Prostate gland (tissue), 2 donors: ENCODE measurements around the gene ACTN1.

Experiments
- POLR2AphosphoS5 ChIP-seq: sonication (generic); formaldehyde crosslinking; IDR thresholded peaks from one replicate; pipeline ENCODE4 v1.6.1; 2017; ENCODE audit warnings: antibody characterized with exemption
- TF ChIP-seq, protein P1 (sequence below), 4 experiments: fragments of 200-600 bp in 2 of 4; fragments of 450-650 bp in 2 of 4; sonication (generic) in 2 of 4; IDR thresholded peaks; 1 replicate in 3 of 4; 2 replicates in 1 of 4; pipeline ENCODE4 v1.5.1; 2016 to 2019; ENCODE audit warnings: antibody characterized with exemption in 4 of 4, mild to moderate bottlenecking in 2 of 4, moderate library complexity in 2 of 4

DNA sequence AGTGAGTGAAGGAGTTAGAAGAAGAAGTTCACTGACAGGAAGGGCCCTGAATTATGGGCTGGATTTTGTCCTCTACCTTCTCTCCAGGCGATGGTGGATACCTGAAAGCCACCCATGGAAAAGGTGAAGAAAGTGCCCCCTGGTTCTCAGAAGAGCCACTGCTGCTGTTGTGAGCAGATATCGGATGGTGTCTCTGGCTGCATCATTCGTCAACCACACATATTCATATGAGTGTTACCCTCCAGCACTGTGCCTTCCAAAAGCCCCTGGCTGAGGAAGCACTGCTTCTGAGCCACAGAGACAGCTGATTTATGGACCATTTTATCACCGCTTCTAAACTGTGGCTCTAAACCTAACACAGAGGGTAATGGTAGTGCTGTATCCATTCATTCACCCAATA, 2.0 kb upstream of the ACTN1 start:
- TF ChIP-seq, protein P1, sequence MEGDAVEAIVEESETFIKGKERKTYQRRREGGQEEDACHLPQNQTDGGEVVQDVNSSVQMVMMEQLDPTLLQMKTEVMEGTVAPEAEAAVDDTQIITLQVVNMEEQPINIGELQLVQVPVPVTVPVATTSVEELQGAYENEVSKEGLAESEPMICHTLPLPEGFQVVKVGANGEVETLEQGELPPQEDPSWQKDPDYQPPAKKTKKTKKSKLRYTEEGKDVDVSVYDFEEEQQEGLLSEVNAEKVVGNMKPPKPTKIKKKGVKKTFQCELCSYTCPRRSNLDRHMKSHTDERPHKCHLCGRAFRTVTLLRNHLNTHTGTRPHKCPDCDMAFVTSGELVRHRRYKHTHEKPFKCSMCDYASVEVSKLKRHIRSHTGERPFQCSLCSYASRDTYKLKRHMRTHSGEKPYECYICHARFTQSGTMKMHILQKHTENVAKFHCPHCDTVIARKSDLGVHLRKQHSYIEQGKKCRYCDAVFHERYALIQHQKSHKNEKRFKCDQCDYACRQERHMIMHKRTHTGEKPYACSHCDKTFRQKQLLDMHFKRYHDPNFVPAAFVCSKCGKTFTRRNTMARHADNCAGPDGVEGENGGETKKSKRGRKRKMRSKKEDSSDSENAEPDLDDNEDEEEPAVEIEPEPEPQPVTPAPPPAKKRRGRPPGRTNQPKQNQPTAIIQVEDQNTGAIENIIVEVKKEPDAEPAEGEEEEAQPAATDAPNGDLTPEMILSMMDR (IDR thresholded peaks at IDR 0.05) = no peak
- TF ChIP-seq POLR2AphosphoS5 = no peak
